Retinal pigment epithelial cell (primary cell): ENCODE measurements around the gene C3orf20.

Experiments used
- DNase-seq: peaks from one replicate; pipeline ENCODE4 v3.0.0-alpha.2; 2010; ENCODE audit warnings: low read depth
- H3K4me3 ChIP-seq: 2 replicates; pipeline ENCODE4 v1.5.1; 2011; ENCODE audit warnings: mild to moderate bottlenecking, low read length, control low read depth, moderate library complexity
- CTCF ChIP-seq: conservative IDR thresholded peaks from 2 replicates; pipeline ENCODE4 v1.5.1; 2011; ENCODE audit warnings: low read depth, low read length, control low read depth, inconsistent platforms

The C3orf20 gene

GRCh38 chr3:14802381-14802731 lies 127.4 kb downstream of the C3orf20 start:
- no peak for TF ChIP-seq CTCF
- DNase-seq: no peak
- H3K4me3 ChIP-seq: no peak overlapping the region

- DNase-seq: no peak
- TF ChIP-seq CTCF: no peak
- no peak overlapping the region for H3K4me3 ChIP-seq
Measured at GRCh38 chr3:14803101-14803980, 128.4 kb downstream of the C3orf20 start.

- DNase-seq: no peak
- no peak for TF ChIP-seq CTCF
Measured at GRCh38 chr3:14803981-14804834, 129.3 kb downstream of the C3orf20 start.

GRCh38 chr3:14804835-14805780 lies 130.2 kb downstream of the C3orf20 start:
- no peak overlapping the region for H3K4me3 ChIP-seq
- TF ChIP-seq CTCF: no peak
- no peak for DNase-seq

More at GRCh38 chr3:14803981-14804834, 129.3 kb downstream of the C3orf20 start:
- no peak overlapping the region for H3K4me3 ChIP-seq

GRCh38 chr3:14805961-14806537 lies 131.1 kb downstream of the C3orf20 start:
- no peak for TF ChIP-seq CTCF
- DNase-seq: no peak

GRCh38 chr3:14806641-14807263 lies 131.8 kb downstream of the C3orf20 start:
- DNase-seq: no peak
- TF ChIP-seq CTCF: no peak
- no peak overlapping the region for H3K4me3 ChIP-seq

More at GRCh38 chr3:14805961-14806537, 131.1 kb downstream of the C3orf20 start:
- no peak overlapping the region for H3K4me3 ChIP-seq
